ENCODE measurements around the gene TNPO2. TPM values are rescaled to one million over a fixed set of nuclear protein-coding genes. Genes with fewer than 3 reads are reported as not detected.

The TNPO2 gene
- total RNA-seq, 1 experiment from 2014 or later, result 83.5 TPM

DNA sequence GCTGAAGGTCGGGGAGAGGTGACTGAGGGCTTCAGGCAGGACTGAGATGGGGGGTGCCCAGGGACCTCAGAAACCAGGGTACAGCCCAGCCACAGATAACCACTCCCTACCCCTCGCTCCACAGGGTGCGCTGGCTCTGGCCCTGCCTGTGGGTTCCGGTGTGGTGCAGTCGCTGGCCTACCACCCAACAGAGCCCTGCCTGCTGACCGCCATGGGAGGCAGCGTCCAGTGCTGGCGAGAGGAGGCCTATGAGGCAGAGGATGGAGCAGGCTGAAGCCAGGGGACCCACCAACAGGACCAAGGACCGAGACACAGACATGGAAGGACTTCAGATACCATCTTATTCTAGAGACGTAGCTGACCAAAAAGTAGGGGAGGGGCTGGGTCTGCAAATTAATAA, 48.3 kb downstream of the TNPO2 start:
- Histone ChIP-seq H3K4me3 (no peak overlapping the region), H3K36me3 (peaks cover 90% of the 10 kb centered on the region), H3K9me3 (no peaks in the 10 kb centered on the region), H3K27me3 (no peaks in the 10 kb centered on the region)
- DNase-seq, result no peak

DNA sequence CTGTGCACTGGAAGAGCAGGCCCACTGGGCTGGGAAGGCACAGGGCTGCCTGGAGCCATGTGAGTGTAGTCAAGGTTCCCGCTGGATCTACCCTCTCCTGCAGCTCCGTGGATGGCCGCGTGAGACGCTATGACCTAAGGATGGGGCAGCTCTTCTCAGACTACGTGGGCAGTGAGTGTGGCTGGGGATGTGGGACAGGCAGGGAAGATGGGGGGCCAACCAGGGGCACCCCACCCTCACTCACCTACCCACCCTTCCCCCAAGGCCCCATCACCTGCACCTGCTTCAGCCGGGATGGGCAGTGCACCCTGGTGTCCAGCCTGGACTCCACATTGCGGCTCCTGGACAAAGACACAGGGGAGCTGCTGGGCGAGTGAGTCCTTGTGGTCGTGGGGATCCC, 51.0 kb downstream of the TNPO2 start:
- Histone ChIP-seq H3K9me3 (no peaks in the 10 kb centered on the region), H3K4me3 (no peak overlapping the region), H3K27me3 (no peaks in the 10 kb centered on the region), H3K36me3 (peaks cover 76% of the 10 kb centered on the region)
- DNase-seq, result no peak

DNA sequence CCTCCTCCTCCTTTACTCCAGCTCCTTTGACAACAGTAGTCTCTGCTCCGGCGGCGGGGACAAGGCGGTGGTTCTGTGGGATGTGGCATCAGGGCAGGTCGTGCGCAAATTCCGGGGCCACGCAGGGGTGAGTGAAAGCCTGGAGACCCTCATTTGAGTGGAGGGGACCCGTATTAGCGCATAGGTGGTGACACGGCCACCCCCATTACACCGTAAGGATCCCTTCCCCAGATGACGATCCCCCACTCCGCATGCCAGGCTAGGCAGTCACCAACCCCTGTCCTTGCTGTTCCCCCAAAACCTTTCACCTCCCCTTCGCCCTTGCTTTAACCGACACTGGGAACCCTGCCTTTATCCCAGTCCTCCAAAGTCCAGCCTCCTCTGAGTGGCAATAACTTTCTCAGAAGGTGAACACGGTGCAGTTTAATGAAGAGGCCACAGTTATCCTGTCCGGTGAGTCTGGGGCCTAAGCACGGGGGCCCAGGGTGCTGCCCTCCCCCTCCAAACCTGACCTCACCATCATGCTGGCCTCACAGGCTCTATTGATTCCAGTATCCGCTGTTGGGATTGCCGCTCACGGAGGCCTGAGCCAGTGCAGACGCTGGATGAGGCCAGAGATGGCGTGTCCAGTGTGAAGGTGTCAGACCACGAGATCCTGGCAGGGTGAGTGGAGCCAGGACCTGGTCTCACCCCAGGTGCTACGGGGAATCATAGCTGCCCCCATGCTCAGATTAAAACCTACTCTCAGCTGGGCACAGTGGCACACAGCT, 53.4 kb downstream of the TNPO2 start:
- Histone ChIP-seq H3K9me3 (no peaks in the 10 kb centered on the region), H3K36me3 (peaks cover 60% of the 10 kb centered on the region), H3K4me3 (peak overlapping the region; percentile 93), H3K27me3 (no peaks in the 10 kb centered on the region)
- DNase-seq, result no peak

DNA sequence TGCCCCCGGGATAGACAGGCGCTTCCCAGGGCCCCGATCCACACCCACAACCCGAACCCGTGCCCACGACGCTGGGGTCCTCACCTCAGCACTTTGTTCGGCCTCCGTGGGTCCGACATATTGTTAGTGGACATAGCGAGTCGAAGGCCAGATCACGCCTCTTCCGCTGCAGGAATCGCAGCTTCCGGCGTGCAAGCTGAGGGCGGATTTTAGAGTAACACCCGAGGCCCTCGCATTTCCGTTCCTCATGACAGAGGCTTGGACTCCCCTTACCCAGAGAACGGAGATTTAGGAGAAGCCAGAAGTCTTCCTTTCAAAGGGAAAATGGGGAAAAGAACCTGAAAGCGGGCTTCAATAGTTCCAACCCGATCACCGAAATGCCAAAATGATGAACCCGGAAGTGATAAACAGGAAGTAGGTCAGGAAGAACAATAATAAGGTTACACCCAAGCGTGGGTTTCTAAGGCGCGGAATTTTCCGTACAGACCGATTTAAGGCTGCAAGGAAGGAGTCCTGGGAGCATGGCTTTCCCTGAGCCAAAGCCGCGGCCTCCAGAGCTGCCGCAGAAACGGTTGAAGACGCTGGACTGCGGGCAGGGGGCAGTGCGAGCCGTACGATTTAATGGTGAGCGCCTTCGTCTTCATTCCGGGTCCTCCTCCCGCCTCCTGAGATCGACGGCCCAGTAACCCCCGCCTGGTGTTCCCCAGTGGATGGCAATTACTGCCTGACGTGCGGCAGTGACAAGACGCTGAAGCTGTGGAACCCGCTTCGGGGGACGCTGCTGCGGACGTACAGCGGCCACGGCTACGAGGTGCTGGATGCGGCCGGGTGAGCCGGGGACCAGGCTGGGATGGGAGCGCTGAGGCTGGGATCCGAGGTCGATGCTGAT, 54.2 kb downstream of the TNPO2 start:
- H3K9me3 ChIP-seq, result no peaks in the 10 kb centered on the region
- H3K27me3 ChIP-seq, result no peaks in the 10 kb centered on the region
- peak overlapping the region; percentile 93 for H3K4me3 ChIP-seq
- DNase-seq, result peak; percentile 83
- H3K36me3 ChIP-seq, result peaks cover 58% of the 10 kb centered on the region

DNA sequence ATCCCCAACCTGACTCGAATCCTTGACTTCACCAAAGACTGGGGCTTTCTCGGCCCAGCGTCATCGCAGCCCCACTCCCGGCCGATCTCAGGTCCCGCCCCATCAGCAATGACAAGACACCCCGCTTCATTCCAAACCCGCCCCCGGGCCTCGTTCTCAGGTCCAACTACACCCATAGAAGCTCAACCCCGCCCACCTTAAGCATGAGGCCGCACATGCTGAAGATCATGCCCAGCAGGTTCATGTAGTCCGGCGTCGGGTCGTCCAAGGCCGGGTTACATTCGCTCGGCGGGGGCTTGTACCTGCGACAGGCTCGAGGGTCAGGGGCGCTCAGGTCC, 54.8 kb downstream of the TNPO2 start:
- Histone ChIP-seq H3K27me3 (no peaks in the 10 kb centered on the region), H3K36me3 (peaks cover 58% of the 10 kb centered on the region), H3K4me3 (peak overlapping the region; percentile 93), H3K9me3 (no peaks in the 10 kb centered on the region)
- DNase-seq, result peak; percentile 78

DNA sequence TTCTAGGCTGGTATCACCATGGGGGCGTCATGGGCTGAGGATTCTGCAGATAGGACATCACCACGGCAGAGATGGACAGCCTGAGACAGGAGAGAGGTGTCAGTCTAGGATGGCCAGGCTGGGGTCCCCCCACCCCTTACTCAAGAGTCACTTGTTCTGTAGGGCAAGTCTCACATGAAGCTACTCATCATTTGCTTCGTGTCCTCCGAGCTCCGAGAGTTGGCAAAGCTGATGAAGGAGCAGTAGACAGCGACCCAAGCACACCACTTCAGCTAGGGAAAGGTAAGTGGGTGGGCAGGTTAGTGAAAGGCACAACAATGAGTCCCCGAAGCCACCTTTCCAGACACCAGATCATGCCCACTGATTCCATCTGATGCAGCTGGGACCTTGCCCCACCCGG, 55.4 kb downstream of the TNPO2 start:
- Histone ChIP-seq H3K9me3 (no peaks in the 10 kb centered on the region), H3K27me3 (no peaks in the 10 kb centered on the region), H3K36me3 (peaks cover 57% of the 10 kb centered on the region), H3K4me3 (peak overlapping the region; percentile 93)
- no peak for DNase-seq

DNA sequence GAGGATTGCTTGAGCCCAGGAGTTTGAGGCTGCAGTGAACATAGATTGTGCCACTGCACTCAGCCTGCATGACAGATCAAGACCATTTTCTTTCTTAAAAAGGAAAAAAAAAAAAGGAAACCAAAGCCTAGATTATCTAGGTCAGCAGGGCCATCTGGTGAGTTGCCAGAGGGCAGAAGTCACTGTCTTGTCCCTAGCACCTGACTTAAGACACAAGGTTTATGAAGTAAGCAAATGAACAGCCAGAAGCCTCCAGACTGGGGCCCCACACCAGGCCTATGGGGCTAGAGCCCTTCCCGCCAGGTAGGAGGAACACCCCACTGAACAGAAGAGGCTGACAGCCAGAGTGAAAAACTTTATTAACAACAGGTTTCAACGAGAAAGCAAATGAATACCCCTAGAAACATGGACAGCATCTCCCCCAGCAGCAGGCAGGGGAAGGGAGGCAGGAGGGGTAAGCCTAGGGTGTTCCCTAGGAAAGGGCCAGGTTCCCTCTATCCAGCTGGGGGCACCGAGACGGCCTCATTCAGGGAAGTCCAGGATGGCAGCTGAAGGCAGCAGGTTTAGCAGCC, 55.9 kb downstream of the TNPO2 start:
- Histone ChIP-seq H3K36me3 (peaks cover 59% of the 10 kb centered on the region), H3K9me3 (no peaks in the 10 kb centered on the region)
- no peak for DNase-seq

DNA sequence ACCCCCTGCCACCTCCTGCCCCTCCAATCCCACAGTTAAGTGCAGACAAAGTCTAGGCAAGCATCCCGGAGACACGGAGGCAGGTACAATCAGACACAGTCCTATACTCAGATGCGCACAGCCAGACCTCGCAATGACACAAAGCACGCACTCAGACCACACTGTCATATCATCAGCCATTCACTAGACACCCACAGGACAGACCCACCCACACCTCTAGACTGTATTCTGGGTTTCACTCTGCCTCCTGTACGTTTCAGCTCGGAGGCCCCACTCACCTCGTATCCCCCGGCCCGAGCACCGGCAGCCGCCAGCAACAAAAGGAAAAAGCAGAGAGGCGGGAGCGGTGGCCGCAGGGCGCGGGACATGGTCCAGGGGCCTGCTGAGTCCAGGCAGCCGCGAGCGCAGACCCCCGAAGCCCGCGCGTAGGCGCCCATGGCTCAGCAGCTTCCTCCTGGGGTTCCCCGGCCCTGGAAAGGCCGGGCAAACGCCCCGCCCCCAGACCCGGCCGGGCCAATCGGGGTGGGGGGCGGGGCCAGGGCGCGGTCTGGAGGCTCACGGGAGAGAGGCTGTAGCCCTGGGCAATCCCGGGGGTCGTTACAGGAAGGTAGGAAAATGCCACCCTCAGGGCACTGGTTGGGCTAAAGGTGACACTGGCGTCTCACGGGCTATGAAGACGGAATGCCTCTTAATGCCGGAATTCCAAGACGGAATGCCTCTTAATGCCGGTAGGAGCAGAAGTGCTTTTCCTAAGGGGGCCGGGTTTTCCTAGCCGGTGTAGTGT, 57.3 kb downstream of the TNPO2 start, which contains the start of the genes MAN2B1 and WDR83:
Gene MAN2B1, minus strand, starts transcription at position 478 of the 784 bp plus-strand sequence. Its CDS starts 41 bp downstream, at position 437.
Gene WDR83, plus strand, starts transcription at position 543 of the 784 bp plus-strand sequence. CDS start 2,984 bp downstream, outside the sequence.
- Histone ChIP-seq H3K9me3 (no peaks in the 10 kb centered on the region), H3K36me3 (peaks cover 56% of the 10 kb centered on the region), H3K27me3 (no peaks in the 10 kb centered on the region), H3K4me3 (peak within 1 kb of the TSS; percentile 79)
- peak; percentile 81 for DNase-seq

More for the DNA sequence above, 55.9 kb downstream of the TNPO2 start:
- Histone ChIP-seq H3K4me3 (peak overlapping the region; percentile 93; the same call in 1 of the 2 replicates), H3K27me3 (no peaks in the 10 kb centered on the region)

DNA sequence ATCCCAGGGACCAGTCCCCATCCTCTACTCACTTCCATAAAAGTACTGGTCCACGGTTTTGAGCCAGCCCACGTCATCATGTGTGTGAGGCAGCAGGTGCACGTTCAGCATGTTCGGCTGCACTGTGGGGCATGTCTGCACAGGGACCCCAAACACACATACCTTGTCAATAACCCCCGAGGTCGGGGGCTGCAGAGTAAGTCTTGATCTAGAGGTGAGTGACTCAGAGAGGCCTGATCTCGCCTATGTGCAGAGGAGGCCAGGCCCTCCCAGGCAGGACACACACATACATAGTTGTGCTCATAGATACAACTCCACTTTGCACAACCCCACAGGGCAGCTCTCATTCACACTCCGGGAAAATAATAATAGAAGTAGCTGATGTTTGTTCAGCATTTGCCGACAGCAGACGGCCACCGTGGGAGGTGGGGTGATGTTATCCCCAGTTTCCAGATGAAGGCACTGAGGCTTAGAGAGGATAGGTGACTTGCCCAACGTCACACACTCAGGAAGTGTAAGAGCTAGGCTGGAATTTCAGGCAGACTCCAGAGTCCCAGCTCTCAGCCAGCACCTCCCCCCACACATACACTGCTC, 58.0 kb downstream of the TNPO2 start:
- peaks cover 57% of the 10 kb centered on the region for H3K36me3 ChIP-seq
- no peaks in the 10 kb centered on the region for H3K9me3 ChIP-seq
- H3K4me3 ChIP-seq, result peak overlapping the region; percentile 79
- no peaks in the 10 kb centered on the region for H3K27me3 ChIP-seq
- DNase-seq, result no peak

DNA sequence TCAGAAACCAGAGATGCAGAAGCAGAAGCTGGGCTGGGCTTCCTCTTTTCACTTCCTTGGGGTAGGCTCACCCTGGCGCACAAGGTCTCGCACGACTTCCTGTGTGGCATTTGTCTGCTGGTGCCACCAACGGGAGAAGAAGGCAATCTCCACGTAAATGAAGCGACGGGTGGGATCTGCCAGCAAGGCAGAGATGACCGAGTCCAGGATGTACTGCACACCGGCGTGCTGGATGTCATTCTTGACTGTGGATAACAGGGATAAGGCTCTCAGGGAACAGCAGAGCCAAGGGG, 58.5 kb downstream of the TNPO2 start:
- DNase-seq, result no peak
- no peak overlapping the region for H3K4me3 ChIP-seq
- H3K27me3 ChIP-seq, result no peaks in the 10 kb centered on the region
- H3K9me3 ChIP-seq, result no peaks in the 10 kb centered on the region
- H3K36me3 ChIP-seq, result peaks cover 56% of the 10 kb centered on the region

DNA sequence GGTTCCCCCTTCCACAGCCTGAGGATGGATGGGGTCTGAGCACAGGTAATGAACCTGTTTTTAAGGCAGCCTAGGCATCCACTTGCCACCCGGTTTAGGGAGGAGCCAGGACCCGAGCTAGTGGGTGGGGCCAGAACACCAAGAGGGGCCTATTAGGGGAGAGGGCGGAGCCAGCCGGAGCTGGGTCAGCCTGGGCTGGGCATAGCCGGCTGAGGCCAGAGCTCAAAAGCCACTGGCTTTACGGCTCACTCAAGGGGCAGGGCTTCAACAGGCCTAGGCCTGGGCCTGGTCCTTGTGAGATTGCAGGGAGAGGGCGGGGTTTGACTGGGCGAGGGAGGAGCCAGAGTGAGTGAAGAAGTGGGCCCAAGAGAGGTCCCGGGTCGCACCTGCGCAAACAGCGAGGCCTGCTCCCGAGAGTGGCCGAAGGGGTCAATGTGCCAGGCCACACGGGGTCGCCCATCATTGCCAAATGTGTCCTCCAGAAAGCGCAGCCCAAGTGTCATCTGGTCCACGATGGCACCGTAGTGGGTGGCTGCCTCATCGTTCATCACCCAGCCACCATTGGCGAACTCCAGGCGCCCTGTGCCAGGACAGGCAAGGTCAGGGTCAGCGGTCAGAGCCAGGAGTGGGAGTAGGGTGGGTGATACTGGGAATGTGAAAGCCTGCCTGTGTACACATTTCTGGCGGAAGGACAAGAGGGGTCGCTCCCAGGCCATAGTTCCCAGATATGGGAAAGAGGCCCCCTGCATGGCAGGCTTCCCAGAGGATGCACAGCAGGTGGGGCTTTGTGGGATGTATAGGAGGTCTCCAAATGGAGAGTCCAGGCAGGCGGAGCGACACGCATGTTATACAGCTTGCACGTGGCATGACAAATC, 59.1 kb downstream of the TNPO2 start:
- Histone ChIP-seq H3K36me3 (peaks cover 62% of the 10 kb centered on the region), H3K4me3 (no peak overlapping the region)
- peak; percentile 58 for DNase-seq

DNA sequence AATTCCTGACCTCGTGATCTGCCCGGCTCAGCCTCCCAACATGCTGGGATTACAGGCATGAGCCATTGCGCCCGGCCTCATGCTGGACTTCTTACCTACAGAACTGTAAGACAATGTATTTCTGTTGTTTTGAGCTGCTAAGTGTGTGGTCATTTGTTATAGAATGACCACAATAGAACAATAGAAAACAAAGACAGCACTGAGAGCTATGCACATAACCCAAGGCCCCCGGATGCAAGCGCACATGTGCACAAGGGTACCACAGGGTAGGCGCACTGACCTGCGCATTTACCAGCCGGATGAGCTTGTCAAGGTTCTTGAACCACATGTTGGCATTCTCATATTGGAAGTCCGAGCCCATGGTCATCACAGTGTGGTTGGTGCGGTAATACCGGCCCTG, 62.8 kb downstream of the TNPO2 start:
- Histone ChIP-seq H3K36me3 (peaks cover 67% of the 10 kb centered on the region), H3K27me3 (no peaks in the 10 kb centered on the region), H3K4me3 (no peak overlapping the region), H3K9me3 (no peaks in the 10 kb centered on the region)
- DNase-seq, result no peak

More for the DNA sequence above, 59.1 kb downstream of the TNPO2 start:
- Histone ChIP-seq H3K27me3 (no peaks in the 10 kb centered on the region), H3K9me3 (no peaks in the 10 kb centered on the region)

DNA sequence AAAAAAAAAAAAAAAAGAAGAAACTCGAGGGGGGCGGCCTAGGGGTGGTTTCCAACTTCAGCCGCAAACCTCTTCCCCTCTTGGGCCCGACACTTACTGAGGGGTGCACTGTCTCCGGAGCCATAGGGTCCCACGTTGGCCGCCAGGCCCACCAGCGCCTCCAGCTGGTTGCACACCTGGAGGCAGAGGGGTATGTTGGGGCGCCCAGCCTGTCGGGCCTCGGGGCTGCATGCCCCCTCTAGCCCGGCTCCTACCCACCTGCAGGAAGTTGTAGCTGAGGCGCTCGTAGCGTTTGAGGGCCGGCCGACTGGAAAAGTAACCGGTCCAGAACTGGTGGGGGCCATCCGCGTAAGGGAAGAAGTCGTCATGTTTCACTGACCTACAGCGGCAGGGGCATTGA, 65.8 kb downstream of the TNPO2 start:
- peaks cover 60% of the 10 kb centered on the region for H3K36me3 ChIP-seq
- no peaks in the 10 kb centered on the region for H3K9me3 ChIP-seq
- no peak for DNase-seq
- H3K4me3 ChIP-seq, result no peak overlapping the region
- H3K27me3 ChIP-seq, result no peaks in the 10 kb centered on the region

DNA sequence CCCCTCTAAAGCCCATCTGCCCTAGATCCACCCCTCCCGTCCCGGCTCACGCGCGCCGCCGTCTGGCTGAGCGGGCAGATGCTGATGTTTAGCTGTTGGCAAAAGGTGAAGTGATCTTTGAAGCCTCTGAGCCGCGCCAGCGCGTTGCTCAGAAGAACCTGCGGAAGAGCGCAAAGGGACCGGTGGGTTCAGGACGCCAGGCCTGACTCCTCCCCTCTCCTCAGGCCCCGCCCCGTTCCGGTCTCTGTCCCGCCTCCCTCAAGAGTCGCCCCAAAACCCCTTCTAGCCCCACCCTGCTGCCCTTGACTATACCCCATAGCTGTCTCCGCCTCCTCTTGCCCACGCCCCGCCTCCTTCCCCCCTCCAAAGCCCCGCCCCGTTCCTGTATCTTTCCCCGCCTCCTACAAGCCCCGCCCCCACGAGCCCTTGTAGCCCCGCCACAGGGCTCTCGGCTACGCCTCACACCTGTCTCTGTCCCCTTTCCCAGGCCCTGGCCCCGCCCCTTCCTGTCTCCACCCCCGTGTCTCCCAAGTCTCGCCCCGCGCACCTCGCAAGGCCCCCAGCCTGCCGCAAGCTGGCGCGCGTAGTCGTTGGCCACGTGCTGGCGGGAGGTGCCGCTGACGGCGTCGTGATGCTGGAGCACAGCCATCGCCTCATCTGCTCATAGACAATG, 66.7 kb downstream of the TNPO2 start:
- H3K27me3 ChIP-seq, result no peaks in the 10 kb centered on the region
- H3K9me3 ChIP-seq, result no peaks in the 10 kb centered on the region
- H3K36me3 ChIP-seq, result peaks cover 53% of the 10 kb centered on the region
- DNase-seq, result no peak
- no peak overlapping the region for H3K4me3 ChIP-seq

DNA sequence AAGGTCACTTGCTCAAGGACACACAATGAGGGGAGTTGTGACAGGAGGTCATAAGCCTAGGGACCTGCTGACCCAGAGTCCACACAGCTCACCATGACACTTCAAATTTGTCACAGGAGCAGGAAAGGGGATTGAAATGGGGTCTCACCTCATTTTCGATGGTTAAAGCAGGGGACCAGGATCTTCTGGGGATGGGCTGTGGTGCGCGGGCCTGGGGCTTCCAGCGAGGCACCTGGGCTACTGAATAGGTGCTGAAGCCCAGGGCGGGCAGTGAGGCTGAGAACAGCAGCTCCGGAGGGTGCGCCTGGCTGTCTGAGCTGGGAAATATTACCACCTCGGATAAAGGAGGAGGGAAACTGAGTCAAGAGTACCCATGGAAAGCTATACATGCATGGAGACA, 68.2 kb downstream of the TNPO2 start:
- H3K4me3 ChIP-seq, result no peak overlapping the region
- no peak for DNase-seq
- peaks cover 45% of the 10 kb centered on the region for H3K36me3 ChIP-seq
- no peaks in the 10 kb centered on the region for H3K9me3 ChIP-seq
- no peaks in the 10 kb centered on the region for H3K27me3 ChIP-seq
